IMR-90 (cell line): ENCODE data around the gene COL9A2. TPM values are rescaled to one million over a fixed set of nuclear protein-coding genes. Genes with fewer than 3 reads are reported as not detected.

Experiments used
- ATAC-seq: fragments of 200-7000 bp; cut with Tn5 transposase; 2 replicates; pipeline ENCODE4 v1.9.1; 2020; ENCODE audit warnings: low read depth, mild to moderate bottlenecking, moderate library complexity
- BruUV-seq: library from RNA; stranded (reverse); fragments of 400-500 nt; replicated peaks from 2 replicates; lab custom pipeline; 2021; lab: Mats Ljungman, UMichigan
- CTCF ChIA-PET: fragments of 300-600 bp; formaldehyde crosslinking; extraction: SDS; loops from one replicate; lab custom pipeline; 2021; ENCODE audit warnings: antibody characterized with exemption; lab: Yijun Ruan, JAX
- POLR2A ChIA-PET: fragments of 300-600 bp; sonication (Branson Sonifier 250); formaldehyde crosslinking; loops from one replicate; lab custom pipeline; 2022; ENCODE audit warnings: antibody characterized with exemption; ENCODE audit not compliant: unreplicated experiment; lab: Charles Lee
- DNase-seq: peaks from one replicate; pipeline ENCODE4 v3.0.0; 2013
- H2AFZ ChIP-seq: replicated peaks from 2 replicates; pipeline ENCODE3; 2013; ENCODE audit warnings: low read length, mild to moderate bottlenecking; ENCODE audit not compliant: poor library complexity
- H2AK5ac ChIP-seq: 2 replicates; pipeline ENCODE4 v1.6.1; 2013; ENCODE audit warnings: low read depth, low read length, inconsistent platforms
- H2AK9ac ChIP-seq: replicated peaks from 2 replicates; pipeline ENCODE3; 2013; ENCODE audit warnings: mild to moderate bottlenecking, low read depth, low read length, moderate library complexity; ENCODE audit not compliant: poor library complexity
- H2BK120ac ChIP-seq: 2 replicates; pipeline ENCODE4 v1.6.1; 2013; ENCODE audit warnings: low read depth, low read length, inconsistent platforms
- H2BK15ac ChIP-seq: 3 replicates; pipeline ENCODE4 v1.6.1; 2013; ENCODE audit warnings: low read depth, low read length, inconsistent platforms
- H2BK20ac ChIP-seq: 2 replicates; pipeline ENCODE4 v1.6.1; 2013; ENCODE audit warnings: low read depth, mild to moderate bottlenecking, inconsistent platforms, low read length, moderate library complexity
- H2BK5ac ChIP-seq: 2 replicates; pipeline ENCODE4 v1.6.1; 2013; ENCODE audit warnings: mild to moderate bottlenecking, low read depth, low read length, inconsistent platforms; ENCODE audit not compliant: poor library complexity, severe bottlenecking
- H3K14ac ChIP-seq: replicated peaks from 2 replicates; pipeline ENCODE4 v1.6.1; 2013; ENCODE audit warnings: low read depth, low read length, inconsistent platforms
- H3K18ac ChIP-seq: 2 replicates; pipeline ENCODE4 v1.6.1; 2013; ENCODE audit warnings: low read depth, low read length, control low read depth
- H3K23ac ChIP-seq: 2 replicates; pipeline ENCODE4 v1.6.1; 2013; ENCODE audit warnings: low read depth, low read length, inconsistent platforms
- H3K27ac ChIP-seq: 2 replicates; pipeline ENCODE4 v1.5.1; 2013; ENCODE audit warnings: mild to moderate bottlenecking, control low read depth, low read length; ENCODE audit not compliant: insufficient read depth
- H3K27me3 ChIP-seq: 2 replicates; pipeline ENCODE4 v1.6.1; 2013; ENCODE audit warnings: low read length; ENCODE audit not compliant: control insufficient read depth, insufficient read depth
- H3K36me3 ChIP-seq: 2 replicates; pipeline ENCODE4 v1.6.1; 2013; ENCODE audit warnings: low read length, mixed read lengths; ENCODE audit not compliant: control insufficient read depth, insufficient read depth
- H3K4ac ChIP-seq: 2 replicates; pipeline ENCODE4 v1.6.1; 2013; ENCODE audit warnings: low read depth, low read length, inconsistent platforms
- H3K4me1 ChIP-seq: 2 replicates; pipeline ENCODE4 v1.6.1; 2013; ENCODE audit warnings: low read length, mixed read lengths; ENCODE audit not compliant: control insufficient read depth, insufficient read depth
- H3K4me2 ChIP-seq: 2 replicates; pipeline ENCODE4 v1.6.1; 2013; ENCODE audit warnings: low read depth, mild to moderate bottlenecking, control low read depth, low read length, moderate library complexity
- H3K4me3 ChIP-seq: 2 replicates; pipeline ENCODE4 v1.5.1; 2013; ENCODE audit warnings: low read depth, mild to moderate bottlenecking, control low read depth, low read length, moderate library complexity; ENCODE audit not compliant: insufficient read depth
- H3K56ac ChIP-seq: 2 replicates; pipeline ENCODE4 v1.6.1; 2013; ENCODE audit warnings: low read length, inconsistent platforms; ENCODE audit not compliant: insufficient read depth; ENCODE audit errors: extremely low read depth
- H3K79me1 ChIP-seq, 2 experiments: 2 replicates each; pipeline ENCODE4 v1.6.1; 2013; ENCODE audit warnings: low read length in 2 of 2, inconsistent platforms in 1 of 2, low read depth in 1 of 2
- H3K9ac ChIP-seq: 2 replicates; pipeline ENCODE4 v1.6.1; 2013; ENCODE audit warnings: low read depth, low read length, control low read depth
- H3K9me1 ChIP-seq: 2 replicates; pipeline ENCODE4 v1.6.1; 2013; ENCODE audit warnings: low read length, inconsistent platforms; ENCODE audit not compliant: insufficient read depth
- H3K9me3 ChIP-seq: 2 replicates; pipeline ENCODE4 v1.6.1; 2013; ENCODE audit warnings: low read length; ENCODE audit not compliant: control insufficient read depth, insufficient read depth
- H4K20me1 ChIP-seq: 2 replicates; pipeline ENCODE4 v1.6.1; 2013; ENCODE audit warnings: low read length, inconsistent platforms; ENCODE audit not compliant: insufficient read depth
- H4K5ac ChIP-seq: 2 replicates; pipeline ENCODE4 v1.6.1; 2013; ENCODE audit warnings: mild to moderate bottlenecking, low read depth, low read length, control low read depth
- H4K8ac ChIP-seq, 2 experiments: 2 replicates each; pipeline ENCODE4 v1.6.1; 2013; ENCODE audit warnings: low read depth in 2 of 2, low read length in 2 of 2, control low read depth in 1 of 2, inconsistent platforms in 1 of 2
- H4K91ac ChIP-seq: 2 replicates; pipeline ENCODE4 v1.6.1; 2013; ENCODE audit warnings: low read depth, low read length, inconsistent platforms; ENCODE audit not compliant: insufficient read depth
- BHLHE40 ChIP-seq: fragments of 150-350 bp; IDR thresholded peaks from 2 replicates; pipeline ENCODE4 v1.6.1; 2016; ENCODE audit warnings: mild to moderate bottlenecking, low read depth, low read length
- MAZ ChIP-seq: IDR thresholded peaks from 2 replicates; pipeline ENCODE4 v1.6.1; 2012; ENCODE audit warnings: low read depth, mild to moderate bottlenecking, low read length, improper control_type of control experiment, moderate library complexity, borderline replicate concordance
- POLR2A ChIP-seq: IDR thresholded peaks from 2 replicates; pipeline ENCODE4 v1.6.1; 2012; ENCODE audit warnings: mild to moderate bottlenecking, low read depth, low read length
- RFX5 ChIP-seq: IDR thresholded peaks from 2 replicates; pipeline ENCODE4 v1.8.0; 2012; ENCODE audit warnings: low read depth, mild to moderate bottlenecking, low read length, moderate library complexity
- SMC3 ChIP-seq: fragments of 150-350 bp; IDR thresholded peaks from 2 replicates; pipeline ENCODE4 v1.6.1; 2016; ENCODE audit warnings: low read depth, mild to moderate bottlenecking, antibody characterized with exemption, low read length, moderate library complexity
- WGBS, 2 experiments: methylation state at CpG; one replicate each; pipeline versions ENCODE4 v1.1.5 to v1.1.7; 2013; ENCODE audit warnings: missing lambda C conversion rate in 2 of 2; ENCODE audit not compliant: insufficient read length in 1 of 2; ENCODE audit errors: extremely low coverage in 2 of 2; 5-methylcytosine and 5-hydroxymethylcytosine counted together
- dilution Hi-C: fragments of 300-500 bp; cut with HindIII; formaldehyde crosslinking; loops from one replicate; pipeline ENCODE4 v1.14.3; 2018; ENCODE audit warnings: low sequenced_read_pairs; ENCODE audit not compliant: unreplicated experiment
- in situ Hi-C: fragments of 300-500 bp; cut with MboI; formaldehyde crosslinking; loops from 3 replicates; pipeline ENCODE4 v1.14.3; 2019; ENCODE audit warnings: low sequenced_read_pairs, inconsistent platforms, mixed read lengths
- intact Hi-C: fragments of 100-400 bp; cut with micrococcal nuclease; formaldehyde crosslinking; loops from 2 replicates; pipeline ENCODE4 v1.10.0; 2022
- polyA plus RNA-seq, 3 experiments: library from polyadenylated mRNA; depleted of rRNA; stranded (reverse); fragments of >200 nt; gene quantifications; 2 replicates each; pipeline ENCODE4 v1.2.3, GENCODE V29; 2012; ENCODE audit warnings: low replicate concordance in 1 of 3
- total RNA-seq: library from RNA; depleted of rRNA; stranded (reverse); fragments of >200 nt; gene quantifications from 2 replicates; pipeline ENCODE4 v1.2.3, GENCODE V29; 2012

Gene COL9A2
- total and polyA plus RNA-seq, 2 of the 4 experiments (the other 2 are of a cell fraction), result 0.90 to 1.6 TPM

DNA sequence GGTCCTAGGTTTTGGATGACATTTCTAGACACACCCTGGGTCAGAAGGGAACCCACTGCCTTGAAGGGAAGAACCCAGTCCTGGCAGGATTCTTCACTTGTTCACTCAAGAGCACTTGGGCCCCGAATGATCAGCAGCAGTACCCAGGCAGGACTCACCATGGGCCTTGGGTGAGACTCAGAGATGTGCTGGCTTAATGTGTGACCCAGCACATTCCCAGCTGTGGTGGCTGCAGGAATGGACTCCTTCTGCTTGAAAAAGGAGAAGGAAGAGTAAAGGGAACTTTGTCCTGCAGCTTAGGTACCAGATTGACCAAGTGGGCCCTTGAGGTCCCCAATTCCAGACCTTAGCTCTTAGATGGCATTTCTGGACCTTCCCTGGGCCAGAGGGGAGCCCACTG lies 44.1 kb upstream of the COL9A2 start:
- no peaks in the 10 kb centered on the region for H3K9me1 ChIP-seq
- TF ChIP-seq SMC3, result no peak
- no peak for TF ChIP-seq BHLHE40
- TF ChIP-seq POLR2A, result no peak
- no peak for TF ChIP-seq MAZ
- no peak for TF ChIP-seq RFX5
- no peak for ATAC-seq
- H3K9ac ChIP-seq, result no peak overlapping the region
- H4K91ac ChIP-seq, result no peak overlapping the region
- in situ Hi-C loops (no loop called here), intact Hi-C loops (no loop called here), dilution Hi-C loops (no loop called here)
- no peak overlapping the region for H2BK20ac ChIP-seq
- H3K56ac ChIP-seq, result no peak overlapping the region
- POLR2A ChIA-PET, result no interaction called here
- no peak overlapping the region for H3K4ac ChIP-seq
- H2BK5ac ChIP-seq, result no peak overlapping the region
- H3K23ac ChIP-seq, result no peak overlapping the region
- H4K20me1 ChIP-seq, result no peaks in the 10 kb centered on the region
- no peak overlapping the region for H3K27ac ChIP-seq
- H2BK15ac ChIP-seq, result no peak overlapping the region
- DNase-seq, result no peak
- no peaks in the 10 kb centered on the region for H3K79me1 ChIP-seq
- H3K4me1 ChIP-seq, result no peaks in the 10 kb centered on the region
- BruUV-seq, result no TSS peak
- H2AK9ac ChIP-seq, result no peak overlapping the region
- H2BK120ac ChIP-seq, result no peak overlapping the region
- peaks cover 11% of the 10 kb centered on the region for H3K9me3 ChIP-seq
- CTCF ChIA-PET, result no interaction called here
- no peak overlapping the region for H4K5ac ChIP-seq
- no peak overlapping the region for H3K14ac ChIP-seq
- peaks cover 11% of the 10 kb centered on the region for H3K27me3 ChIP-seq
- no peak overlapping the region for H2AK5ac ChIP-seq
- H3K36me3 ChIP-seq, result no peaks in the 10 kb centered on the region
- no peak overlapping the region for H3K18ac ChIP-seq
- H3K4me3 ChIP-seq, result no peak overlapping the region
- no peak overlapping the region for H4K8ac ChIP-seq
- no peak overlapping the region for H2AFZ ChIP-seq
- no CpG with 5 or more reads among the region's 1 CpG for WGBS, 2 experiments
- no peak overlapping the region for H3K4me2 ChIP-seq
